ENCODE measurements around the gene AIF1L.
"Not testable (repeated sequence)": the region's sequence is repeated elsewhere in the genome, so short reads cannot be mapped to it uniquely, and the experiment has no call there.

The AIF1L gene

DNA sequence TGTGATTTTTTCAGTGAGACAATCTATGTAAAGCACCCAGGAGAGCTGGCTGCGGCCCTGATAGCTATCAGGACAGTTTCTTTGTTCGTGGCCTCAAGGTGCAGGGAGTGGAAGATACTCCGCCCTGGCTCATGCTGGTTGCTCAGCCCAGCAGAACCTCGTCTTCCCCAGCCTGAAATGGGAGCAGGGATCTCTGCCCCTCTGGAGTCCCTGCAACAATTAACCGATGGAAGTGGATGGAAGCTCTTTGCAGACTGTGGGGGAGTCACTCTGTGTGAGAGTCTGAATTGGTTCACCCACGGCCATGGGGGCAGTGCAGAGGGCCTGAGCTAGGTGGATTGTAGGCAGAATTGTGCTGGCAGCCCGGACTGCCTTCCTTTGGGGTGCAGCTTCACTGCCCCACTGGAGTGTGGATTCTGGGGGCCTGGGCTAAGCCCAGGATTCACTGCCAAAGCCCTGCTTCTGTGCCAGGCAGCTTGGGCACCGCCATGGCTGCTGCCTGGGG lies 2.8 kb downstream of the AIF1L start:
- no peak for DNase-seq (ENCODE audit: low spot score)

DNA sequence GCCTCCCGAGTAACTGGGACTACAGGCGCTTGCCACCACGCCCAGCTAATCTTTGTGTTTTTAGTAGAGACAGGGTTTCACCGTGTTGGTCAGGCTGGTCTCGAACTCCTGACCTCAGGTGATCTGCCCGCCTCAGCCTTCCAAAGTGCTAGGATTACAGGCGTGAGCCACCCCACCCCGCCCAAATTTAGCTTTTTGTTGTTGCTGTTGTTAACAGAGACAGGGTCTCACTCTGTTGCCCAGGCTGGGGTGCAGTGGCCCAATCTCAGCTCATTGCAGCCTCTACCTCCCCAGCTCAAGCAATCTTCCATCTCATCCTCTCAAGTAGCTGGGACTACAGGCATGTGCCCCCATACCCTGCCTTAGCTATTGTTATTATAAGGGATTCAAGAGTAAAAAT lies 3.5 kb downstream of the AIF1L start:
- DNase-seq (ENCODE audit: low spot score): not testable (repeated sequence)

DNA sequence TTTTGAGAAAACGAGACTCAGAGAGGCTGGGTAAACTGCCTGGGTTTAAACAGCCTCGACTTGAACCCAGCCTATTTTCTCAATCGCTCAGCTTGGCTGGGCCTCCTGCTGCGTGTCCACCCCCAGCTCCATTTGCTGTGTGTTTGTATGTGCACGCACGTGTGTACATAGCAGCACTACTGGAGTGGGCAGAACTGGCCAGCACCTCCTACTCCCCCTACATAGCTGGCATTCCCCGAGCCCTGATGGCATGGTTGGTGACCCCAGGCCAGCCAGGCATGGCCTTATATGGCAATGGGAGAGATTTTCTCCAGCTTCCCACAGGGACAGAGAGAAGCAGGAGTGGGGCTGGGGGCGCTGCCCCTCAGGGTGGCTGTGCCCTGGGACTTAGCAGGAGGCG lies 4.1 kb downstream of the AIF1L start:
- no peak for DNase-seq (ENCODE audit: low spot score)

DNA sequence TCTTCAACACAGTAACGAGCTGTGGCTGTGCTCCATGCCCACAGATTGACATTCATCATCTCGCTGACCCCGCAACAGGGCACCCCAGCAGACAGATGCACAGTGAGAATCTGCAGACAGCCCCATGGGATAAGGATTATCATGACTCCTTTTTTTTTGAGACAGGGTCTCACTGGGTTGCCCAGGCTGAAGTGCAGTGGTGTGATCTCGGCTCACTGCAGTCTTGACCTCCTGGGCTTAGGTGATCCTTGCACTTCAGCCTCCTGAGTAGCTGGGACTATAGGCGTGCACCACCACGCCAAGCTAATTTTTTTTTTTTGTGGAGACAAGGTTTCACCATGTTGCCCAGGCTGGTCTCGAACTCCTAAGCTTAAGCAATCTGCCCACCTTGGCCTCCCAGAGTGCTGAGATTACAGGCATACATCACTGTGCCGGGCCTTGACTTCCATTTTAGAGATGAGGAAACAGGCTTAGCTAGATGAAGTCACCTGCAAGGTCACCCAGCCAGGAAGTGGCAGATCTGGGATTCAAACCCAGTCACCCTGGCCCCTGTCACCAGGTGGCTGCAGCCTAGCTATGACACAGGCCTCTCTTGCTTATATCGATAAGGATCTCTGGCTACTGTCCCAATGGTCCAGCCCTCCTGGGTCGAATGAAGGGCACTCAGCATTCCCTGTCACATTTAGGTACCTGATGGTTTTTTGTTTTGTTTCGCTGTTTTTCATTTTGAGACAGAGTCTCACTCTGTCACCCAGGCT lies 5.1 kb downstream of the AIF1L start:
- DNase-seq (ENCODE audit: low spot score): no peak

DNA sequence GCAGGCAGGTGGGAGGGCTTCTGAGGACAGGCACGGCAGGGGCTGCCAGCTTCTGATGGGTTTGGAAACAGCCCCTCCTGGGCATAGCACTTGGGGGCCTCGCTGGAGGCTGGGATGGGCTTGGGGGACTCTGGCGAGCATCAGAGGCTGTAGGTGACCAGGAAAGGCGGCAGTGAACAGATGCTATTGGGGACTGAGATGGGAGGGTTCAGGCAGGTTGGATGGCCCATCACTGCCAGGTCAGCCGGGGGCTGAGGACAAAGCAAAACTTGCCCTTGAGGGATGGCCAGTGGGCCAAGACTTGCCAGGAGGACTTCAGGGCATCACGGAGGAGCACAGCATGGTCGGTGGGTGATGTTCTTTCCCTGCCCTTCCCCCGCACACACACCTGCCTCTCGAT lies 6.7 kb downstream of the AIF1L start:
- DNase-seq (ENCODE audit: low spot score): no peak

DNA sequence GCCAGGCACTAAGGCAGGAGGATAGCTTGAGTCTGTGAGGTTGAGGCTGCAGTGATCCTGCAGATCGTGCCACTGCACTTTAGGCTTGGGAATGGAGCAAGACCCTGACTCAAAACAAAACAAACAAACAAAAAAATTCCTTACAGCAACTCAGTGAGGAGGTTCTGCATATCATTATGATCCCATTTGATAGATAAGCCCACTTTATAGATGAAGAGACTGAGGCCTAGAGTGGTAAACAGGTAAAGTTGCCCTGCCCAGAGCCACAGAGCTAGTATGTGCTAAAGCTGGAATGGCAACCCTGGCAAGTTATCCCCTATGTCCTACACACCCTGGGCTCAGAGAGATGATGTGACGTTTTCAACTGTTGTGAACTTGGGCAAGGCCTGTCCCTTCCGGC lies 7.2 kb downstream of the AIF1L start:
- DNase-seq (ENCODE audit: low spot score): no peak

DNA sequence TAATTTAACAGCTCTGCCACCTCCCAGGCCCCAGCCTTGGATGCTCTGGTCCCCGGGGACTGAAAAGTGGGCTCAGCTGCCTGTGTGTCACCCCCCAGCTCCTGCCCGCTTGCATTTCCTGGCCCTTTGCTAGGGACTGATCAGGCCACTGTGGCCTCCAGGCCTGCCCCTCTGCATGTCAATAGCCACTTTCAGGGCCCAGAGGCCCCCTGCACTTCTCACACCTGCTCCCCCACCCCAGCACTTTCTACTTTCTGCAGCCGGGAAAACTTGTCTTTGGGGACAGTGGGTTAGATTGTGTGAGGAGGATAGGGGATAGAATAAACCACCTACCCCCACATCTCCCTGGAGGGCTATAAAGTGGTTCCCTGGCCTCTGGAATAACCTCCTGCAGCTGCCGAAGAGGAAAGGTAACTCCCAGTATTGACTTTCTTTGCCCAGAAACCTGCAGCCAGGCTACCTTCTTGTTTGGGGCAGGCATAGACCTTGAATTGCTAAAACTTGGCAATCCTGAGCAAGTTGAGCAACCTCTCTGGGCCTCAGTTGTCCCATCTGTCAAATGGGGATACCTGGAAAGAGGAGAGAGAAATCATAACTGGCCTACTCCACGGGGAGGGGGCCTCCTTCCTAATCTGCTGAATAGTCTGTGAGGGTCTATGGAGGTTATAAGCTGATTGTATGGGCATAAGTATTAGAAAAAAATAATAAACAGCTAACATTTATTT lies 7.8 kb downstream of the AIF1L start:
- DNase-seq (ENCODE audit: low spot score): no peak

DNA sequence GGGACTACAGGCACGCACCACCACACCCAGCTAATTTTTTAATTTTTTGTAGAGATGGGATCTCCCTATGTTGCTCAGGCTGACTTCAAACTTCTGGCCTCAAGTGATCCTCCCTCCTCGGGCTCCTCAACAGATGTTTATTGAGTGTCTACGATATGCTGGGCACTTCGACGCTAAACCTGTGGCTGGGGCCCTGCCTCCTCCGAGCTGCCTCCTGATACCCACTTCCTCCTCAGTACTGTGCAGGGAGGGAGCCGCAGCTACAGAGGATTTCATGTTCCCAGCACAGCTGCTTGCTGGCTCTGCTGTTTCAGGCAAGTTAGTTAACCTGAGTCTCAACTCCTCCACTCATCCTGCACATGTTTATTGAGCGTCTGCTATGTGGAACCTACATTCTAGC lies 9.6 kb downstream of the AIF1L start:
- DNase-seq (ENCODE audit: low spot score): no peak

DNA sequence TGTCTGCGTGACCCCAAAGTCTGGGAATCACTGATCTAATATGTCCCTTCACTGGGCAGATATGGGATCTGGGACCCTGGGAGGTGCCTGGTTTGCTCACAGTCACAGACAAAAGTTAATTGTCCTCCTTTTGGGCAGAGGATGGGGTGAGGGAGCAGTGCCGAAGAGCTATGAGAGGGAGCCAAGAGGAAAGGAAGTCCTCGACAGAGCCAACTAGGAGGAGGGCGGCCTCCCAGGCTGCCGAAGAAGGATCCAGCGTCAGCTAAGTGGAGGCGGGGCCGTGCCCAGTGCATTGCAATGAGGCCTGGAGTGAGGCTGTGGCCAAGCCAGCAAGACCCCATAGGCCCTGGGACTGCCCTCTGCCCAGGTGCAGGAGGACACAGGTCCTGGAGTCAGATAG lies 11.4 kb downstream of the AIF1L start:
- DNase-seq (ENCODE audit: low spot score): no peak

DNA sequence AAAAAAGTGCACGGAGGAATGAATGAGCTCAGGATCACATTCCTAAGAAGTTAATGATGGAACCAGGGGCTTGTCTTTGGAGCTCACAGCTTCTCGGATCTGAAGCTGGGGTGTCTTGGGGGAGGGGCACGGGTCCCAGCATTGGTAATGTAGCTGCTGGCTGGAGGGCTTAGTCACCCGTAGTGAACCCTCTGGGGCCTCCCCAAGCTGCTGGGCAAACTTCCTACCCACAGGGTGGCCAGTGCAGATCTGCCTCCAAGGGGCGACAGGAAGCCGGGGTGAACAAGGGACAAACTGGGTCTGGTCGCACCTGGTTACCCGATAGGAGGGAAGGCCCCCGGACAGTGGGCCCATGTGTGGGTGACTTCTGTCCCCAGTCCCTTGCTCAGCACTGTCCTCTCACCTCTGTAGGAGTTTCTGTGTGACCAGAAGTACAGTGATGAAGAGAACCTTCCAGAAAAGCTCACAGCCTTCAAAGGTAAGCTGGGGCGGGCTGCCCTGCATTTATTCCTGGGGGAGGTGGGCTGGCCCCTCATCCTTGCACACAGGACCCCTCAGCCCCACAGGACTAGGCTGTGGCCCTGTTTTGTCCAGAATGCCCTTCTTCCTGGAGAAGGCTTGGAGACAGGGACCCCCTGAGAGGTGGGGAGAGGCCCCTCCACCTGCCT lies 15.0 kb downstream of the AIF1L start:
- no peak for DNase-seq (ENCODE audit: low spot score)

DNA sequence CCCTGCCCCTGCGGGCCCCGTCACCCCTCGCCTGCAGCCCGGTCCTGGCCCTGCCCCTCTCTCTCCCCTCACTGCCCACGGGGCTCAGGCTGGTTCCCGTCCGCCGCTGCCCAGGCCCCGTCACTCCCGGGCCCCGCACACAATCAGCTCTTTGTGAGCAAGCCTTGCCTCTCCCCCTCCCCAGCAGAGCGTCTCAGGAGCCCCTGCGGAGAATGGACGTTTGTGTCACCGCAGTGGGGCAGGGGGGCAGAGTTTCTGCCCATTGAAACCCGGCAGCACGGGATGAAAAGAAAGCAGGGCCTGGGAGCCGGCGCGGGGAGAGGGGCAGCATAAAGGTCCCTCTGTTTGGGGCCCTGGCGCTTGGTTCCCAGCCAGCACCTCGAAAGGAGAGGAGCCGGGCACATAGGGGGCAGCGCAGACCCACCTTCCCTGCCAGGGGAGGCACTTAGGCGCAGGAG lies 15.6 kb downstream of the AIF1L start:
- DNase-seq (ENCODE audit: low spot score): no peak

DNA sequence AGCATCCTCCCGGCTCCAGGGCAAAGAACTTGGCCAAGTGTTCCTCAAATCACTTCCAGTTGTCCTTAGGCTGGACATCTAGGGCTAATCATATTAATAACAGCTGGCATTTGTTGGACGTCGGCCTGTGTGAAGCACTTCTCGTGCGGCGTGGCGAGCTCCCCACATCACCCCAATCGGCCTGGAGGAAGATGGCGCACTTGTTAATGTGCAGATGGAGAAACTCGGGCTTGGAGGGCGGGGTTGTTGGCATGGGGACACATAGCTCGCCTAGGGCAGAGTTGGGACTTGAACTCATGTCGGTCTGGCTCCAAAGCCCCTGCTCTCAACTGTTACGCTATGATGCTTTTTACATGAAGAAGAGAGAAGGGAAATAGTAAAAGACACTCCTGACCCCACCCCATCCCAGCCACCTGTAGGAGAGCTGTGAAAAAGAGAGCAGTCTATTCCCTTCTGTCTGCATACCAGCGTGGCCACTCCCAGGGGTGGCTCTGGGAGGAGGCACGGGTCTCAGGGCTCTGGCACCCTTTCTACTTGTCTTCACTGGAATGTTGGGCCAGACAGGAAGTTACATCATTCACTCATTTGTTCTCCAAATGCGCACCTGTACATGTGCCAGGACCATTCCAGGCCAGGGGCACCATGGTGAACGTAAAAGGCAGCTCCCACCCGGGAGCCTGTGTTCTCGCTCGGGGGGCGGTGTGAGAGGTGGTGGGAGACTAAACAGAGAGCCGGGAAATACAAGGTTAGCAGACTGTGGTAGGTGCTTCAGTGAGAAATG lies 16.2 kb downstream of the AIF1L start:
- no peak for DNase-seq (ENCODE audit: low spot score)

DNA sequence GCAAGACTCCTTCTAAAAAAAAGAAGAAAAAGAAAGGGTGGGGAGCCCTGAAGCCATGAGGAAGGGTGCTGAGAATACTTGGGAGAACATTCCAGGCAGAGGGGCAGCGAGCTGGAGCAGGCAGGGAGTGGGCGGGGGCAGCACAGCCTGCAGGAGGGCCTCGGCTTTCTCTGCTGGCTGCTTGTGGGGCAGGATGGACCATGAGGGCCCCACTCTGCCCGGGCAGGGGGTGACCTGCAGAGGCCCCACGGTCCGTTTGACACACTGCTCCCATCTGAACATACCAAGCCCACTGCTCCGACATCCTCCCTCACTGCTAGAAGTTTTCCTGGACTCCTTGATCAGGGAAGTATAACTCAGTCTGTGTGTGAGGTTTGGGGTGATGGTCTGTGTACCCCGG lies 17.3 kb downstream of the AIF1L start:
- no peak for DNase-seq (ENCODE audit: low spot score)

DNA sequence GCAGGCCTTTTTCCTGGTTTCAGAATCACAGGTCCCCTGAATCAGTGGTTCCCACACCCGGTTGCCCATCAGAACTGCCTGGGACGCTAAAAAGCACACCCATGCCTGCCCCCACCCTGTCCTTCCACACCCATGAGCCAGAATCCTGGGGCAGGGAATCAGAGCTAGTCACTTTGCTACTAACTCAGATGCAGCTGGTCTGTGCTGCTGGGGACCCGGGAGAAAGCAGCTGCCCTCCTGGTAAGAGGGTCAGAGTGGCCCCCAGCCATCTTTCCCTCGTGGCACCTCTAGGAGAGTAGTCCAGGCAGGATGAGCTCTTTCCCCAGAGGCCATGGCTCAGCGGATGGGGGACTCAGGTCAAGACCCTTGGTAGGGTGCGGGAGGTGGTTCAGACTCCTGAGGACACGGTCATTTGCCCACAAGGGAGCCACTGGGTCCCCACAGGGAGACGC lies 17.8 kb downstream of the AIF1L start:
- no peak for DNase-seq (ENCODE audit: low spot score)

DNA sequence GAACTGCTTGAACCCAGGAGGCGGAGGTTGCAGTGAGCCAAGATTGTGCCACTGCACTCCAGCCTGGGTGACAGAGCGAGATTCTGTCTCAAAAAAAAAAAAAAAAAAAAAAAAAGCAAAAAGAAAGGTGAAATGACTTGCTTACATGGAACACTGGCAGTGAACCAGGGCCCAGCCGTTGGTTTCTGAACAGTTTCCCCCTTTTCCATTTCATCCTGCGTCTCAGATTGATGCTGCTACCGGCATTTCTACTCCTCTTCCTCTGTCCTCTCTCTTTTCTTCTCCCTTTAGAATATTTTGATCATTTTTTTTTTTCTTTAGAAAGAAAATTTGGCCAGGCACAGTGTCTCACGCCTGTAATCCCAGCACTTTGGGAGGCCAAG lies 19.0 kb downstream of the AIF1L start:
- not testable (repeated sequence) for DNase-seq (ENCODE audit: low spot score)

DNA sequence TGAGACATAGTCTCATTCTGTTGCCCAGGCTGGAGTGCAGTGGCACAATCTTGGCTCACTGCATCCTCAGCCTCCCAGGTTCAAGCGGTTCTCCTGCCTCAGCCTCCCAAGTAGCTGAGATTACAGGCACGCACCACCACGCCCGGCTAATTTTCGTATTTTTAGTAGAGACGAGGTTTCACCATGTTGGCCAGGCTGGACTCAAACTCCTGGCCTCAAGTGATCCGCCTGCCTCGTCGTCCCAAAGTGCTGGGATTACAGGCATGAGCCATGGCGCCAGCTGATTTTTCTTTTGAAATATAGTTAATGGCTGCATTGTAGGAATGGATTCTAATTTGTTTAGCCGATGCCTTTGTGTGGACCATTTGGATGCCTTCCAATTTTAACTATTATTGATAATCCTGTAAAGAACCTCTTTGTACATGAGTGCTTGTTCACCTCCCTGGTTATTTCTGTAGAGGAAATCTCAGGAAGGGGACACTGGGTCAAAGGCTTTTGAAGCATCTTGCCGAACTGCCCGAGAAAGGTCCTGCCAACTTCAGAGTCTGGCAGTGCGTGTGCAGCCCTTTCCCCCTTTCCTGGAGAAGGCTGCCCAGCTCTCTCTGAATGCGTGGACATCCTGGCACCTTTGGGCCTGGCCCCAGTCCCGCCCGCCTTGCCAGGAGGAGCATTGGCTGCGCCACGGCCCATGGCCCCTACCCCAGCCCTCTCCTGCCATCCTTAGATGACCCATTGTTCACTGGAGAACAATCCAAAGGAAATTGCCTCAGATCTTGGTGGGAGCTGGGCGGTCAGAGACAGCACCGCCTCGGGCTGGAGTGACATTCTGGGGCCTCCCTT lies 20.2 kb downstream of the AIF1L start:
- no peak for DNase-seq (ENCODE audit: low spot score)

DNA sequence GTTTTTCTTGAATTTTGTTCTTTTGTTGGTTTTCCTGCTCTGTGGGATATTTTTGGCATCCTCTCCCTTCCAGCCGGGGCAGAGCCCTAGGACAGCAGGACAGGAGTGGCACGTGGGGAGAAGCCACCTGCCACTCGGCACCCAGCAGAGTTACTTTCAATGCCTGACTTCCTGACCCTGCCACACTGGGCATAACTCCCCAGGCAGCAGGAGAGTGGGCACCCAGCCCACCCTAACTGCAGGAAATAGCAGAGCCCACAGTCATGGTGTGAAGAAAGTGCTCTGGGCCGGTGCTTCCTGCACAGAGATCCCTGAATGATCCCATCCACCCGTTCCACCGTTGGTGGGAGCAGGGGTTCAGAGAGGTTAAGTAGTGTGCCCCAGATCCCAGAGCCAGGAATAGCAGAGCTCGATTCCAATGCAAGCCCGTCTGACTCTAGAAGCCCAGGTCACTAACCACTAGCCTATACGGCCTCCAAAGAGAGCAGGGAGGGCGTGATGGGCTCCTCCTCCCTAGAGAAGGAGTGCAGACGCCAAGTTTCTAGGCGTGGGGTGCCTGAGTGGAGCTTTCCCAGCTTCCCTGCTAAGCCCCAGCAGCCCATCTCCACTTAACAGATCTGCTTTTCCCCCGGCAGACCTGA lies 20.9 kb downstream of the AIF1L start:
- no peak for DNase-seq (ENCODE audit: low spot score)

DNA sequence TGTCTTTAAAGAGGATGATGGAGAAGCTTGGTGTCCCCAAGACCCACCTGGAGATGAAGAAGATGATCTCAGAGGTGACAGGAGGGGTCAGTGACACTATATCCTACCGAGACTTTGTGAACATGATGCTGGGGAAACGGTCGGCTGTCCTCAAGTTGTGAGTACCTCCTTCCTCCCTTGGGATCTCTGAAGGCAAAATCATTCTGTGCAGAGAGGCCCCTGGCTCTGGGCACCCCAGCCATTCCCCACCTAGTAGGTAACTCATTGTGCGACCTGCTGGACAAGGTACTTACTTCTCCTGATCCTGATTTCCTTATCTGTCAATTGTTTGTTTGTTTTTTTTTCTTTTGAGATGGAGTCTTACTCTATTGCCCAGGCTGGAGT lies 21.4 kb downstream of the AIF1L start:
- DNase-seq (ENCODE audit: low spot score): no peak

DNA sequence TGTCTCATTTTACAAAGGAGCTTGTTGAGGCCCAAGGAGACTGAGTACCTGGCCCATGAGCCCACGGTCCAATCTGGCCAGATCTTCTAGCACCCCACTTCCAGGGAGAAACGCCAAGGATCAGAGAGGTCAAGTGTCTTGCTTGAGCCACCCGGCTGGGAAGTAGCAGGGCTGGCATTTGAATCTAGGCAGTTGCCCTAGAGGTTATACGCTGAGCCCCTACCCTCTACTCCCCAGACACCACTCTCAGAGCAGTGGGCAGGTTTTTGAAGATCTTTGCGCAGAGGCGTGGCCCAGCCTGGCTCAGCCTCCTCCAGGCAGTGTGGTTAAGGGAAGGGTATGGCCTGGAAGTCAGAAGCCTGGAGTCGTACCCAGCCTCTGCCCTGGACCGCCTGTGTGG lies 23.3 kb downstream of the AIF1L start:
- no peak for DNase-seq (ENCODE audit: low spot score)

DNA sequence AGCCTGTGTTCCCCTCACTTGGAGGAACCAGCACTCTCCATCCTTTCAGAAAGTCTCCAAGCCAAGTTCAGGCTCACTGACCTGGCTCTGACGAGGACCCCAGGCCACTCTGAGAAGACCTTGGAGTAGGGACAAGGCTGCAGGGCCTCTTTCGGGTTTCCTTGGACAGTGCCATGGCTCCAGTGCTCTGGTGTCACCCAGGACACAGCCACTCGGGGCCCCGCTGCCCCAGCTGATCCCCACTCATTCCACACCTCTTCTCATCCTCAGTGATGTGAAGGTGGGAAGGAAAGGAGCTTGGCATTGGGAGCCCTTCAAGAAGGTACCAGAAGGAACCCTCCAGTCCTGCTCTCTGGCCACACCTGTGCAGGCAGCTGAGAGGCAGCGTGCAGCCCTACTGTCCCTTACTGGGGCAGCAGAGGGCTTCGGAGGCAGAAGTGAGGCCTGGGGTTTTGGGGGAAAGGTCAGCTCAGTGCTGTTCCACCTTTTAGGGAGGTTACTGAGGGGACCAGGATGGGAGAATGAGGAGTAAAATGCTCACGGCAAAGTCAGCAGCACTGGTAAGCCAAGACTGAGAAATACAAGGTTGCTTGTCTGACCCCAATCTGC lies 24.4 kb downstream of the AIF1L start:
- no peak for DNase-seq (ENCODE audit: low spot score)

Measured in left forelimb (tissue), 1 donor.